ENCODE data around the gene LORICRIN. TPM values are rescaled to one million over a fixed set of nuclear protein-coding genes. Genes with fewer than 3 reads are reported as not detected.

LORICRIN gene
- total RNA-seq, 1 donor: not detected

DNA sequence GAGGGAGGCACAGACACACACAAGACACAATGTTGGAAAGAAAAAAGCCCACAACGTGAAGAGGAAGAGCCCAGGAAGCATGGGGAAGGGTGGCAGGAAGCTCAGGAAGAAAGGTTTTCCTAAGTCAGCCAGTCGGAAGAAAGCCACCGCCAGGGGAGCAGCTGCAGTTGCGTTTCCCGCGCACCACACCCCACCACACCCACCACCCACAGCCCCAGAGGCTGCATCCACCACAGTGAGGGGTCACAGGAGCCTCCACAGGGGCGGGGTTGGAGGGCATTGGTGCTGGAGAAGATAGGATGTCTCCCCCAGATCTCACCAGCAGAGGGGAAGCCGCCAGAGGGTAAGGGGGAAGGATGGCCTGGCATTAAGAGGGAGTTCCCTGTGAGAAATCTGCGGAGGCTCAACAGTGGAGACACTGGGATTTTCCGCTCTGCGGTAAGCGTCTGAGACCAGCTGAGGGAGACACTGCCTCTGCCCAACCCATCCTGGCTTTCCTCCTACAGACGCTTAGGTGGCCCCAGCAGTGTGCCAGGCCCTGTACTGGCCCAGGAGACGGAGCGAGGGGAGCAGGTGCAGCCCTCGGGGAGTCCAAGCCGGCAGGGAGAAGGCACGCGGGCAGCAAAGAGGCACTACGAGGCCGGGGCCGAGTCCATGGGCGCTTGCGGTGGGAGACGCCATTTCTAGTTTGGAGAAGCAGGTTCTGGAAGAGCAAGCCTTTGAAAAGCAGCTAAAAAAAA, 33.4 kb downstream of the LORICRIN start:
- TF ChIP-seq, protein P1, sequence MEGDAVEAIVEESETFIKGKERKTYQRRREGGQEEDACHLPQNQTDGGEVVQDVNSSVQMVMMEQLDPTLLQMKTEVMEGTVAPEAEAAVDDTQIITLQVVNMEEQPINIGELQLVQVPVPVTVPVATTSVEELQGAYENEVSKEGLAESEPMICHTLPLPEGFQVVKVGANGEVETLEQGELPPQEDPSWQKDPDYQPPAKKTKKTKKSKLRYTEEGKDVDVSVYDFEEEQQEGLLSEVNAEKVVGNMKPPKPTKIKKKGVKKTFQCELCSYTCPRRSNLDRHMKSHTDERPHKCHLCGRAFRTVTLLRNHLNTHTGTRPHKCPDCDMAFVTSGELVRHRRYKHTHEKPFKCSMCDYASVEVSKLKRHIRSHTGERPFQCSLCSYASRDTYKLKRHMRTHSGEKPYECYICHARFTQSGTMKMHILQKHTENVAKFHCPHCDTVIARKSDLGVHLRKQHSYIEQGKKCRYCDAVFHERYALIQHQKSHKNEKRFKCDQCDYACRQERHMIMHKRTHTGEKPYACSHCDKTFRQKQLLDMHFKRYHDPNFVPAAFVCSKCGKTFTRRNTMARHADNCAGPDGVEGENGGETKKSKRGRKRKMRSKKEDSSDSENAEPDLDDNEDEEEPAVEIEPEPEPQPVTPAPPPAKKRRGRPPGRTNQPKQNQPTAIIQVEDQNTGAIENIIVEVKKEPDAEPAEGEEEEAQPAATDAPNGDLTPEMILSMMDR (IDR thresholded peaks at IDR 0.05; ENCODE audit: insufficient read depth, low read length): no peak
- DNase-seq (ENCODE audit: low read depth): no peak

DNA sequence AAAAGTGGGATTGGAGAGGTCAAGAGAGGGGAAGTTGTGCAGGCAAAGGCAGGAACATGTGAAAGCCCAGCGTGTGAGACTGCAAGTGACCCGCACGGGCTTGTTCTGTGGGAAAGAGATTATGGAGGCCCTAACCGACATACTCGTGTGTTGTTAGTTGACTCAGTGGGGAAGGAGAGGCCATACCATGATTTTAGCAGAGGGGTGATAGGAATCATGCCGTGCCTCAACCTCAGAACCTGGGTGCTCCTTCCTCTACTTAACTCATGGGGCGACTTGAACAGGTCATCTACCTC, 33.9 kb downstream of the LORICRIN start:
- DNase-seq (ENCODE audit: low read depth): no peak
- TF ChIP-seq, protein P1 (IDR thresholded peaks at IDR 0.05; ENCODE audit: insufficient read depth, low read length): no peak
- H3K4me3 ChIP-seq (ENCODE audit: low read depth, low read length): no peak overlapping the region

More for the DNA sequence above, 33.4 kb downstream of the LORICRIN start:
- no peak overlapping the region for H3K4me3 ChIP-seq (ENCODE audit: low read depth, low read length)

DNA sequence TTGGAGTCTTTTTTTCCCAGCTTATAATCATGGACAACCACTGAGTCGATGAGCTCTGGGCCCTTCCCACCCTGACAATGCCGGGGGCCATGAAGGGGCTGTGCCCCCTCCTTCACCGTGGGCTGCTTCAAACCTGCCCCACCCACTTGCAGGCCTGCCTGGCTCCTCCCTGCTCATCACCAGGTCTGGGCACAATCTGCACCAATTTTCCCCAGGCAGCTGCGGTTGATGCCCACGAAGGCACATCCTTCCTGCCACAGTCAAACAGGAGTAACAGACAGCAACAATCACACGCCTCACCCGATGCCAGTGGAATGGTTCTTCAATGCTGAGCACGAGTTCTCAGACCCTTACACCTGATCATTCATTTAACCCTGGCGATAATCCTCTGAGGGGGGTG, 34.4 kb downstream of the LORICRIN start:
- TF ChIP-seq, protein P1 (IDR thresholded peaks at IDR 0.05; ENCODE audit: insufficient read depth, low read length): no peak
- H3K4me3 ChIP-seq (ENCODE audit: low read depth, low read length): no peak overlapping the region
- no peak for DNase-seq (ENCODE audit: low read depth)

- no peak overlapping the region for H3K4me3 ChIP-seq (ENCODE audit: low read depth, low read length)
- TF ChIP-seq, protein P1 (IDR thresholded peaks at IDR 0.05; ENCODE audit: insufficient read depth, low read length): no peak
- no peak for DNase-seq (ENCODE audit: low read depth)
Observed at GRCh38 chr1:153302308-153302707, 42.8 kb downstream of the LORICRIN start.

DNA sequence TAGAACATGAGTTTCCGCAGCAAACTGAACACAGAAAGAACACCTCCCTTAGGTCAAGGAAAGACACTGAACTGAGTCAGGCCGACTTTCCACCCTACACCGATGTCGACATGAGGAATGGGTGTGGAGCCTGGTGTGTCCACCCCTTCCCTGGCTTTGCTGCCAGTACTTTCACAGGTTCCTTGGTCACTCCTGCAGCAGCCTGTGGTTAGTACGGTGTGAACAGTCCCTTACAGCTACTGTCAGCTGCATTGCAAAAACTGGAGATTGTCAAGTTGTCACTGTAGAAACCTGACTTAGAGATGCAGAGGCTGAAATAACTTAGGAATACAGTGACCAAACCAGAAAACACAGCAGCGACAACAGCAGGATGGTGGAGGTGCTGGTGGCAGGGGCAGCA, 46.2 kb downstream of the LORICRIN start:
- DNase-seq (ENCODE audit: low read depth): no peak
- TF ChIP-seq, protein P1 (IDR thresholded peaks at IDR 0.05; ENCODE audit: insufficient read depth, low read length): no peak
- H3K4me3 ChIP-seq (ENCODE audit: low read depth, low read length): no peak overlapping the region

DNA sequence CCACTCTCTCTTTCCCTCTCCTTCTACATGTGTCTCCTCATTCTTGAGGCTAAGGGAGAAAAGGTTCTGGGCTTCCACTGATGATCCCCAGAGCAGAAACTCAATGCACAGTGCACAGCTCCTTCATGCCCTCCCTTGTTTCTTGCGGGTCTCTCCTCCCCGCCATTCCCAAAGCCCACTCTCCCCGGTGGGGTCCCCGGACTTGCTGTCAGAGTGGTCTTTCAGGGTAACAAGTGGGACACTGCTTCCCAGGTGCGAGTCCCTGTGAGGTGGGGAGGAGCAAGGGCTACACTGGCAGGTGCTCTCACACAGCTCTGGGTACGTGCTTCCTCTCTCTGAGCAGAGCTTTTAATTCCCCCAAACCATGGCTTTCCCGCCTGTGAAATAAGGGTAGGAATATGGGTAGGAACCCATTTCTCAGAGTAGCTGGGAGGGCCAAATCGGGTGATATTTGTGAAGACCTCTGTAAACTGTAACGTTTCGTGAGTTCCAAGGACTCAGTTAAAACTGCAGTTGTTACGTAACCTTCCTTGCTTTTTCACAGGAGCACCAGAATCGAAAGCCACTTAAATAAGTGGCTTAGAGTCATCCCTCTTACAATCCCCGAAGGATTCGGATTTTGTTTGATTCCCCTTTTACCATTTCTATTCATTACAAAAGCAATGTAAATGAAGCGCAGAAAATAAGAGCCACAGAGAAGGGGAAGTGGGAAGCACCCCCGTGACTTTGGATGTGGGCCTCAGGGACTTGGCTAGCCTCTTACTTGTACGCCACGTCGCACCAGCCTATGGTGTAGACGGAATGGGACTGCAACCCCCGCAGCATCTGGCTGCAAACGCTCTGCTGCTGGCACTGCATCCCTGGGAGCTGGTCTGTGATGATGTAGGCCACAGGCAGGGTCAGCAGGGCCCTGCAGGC, 47.1 kb downstream of the LORICRIN start:
- TF ChIP-seq, protein P1 (IDR thresholded peaks at IDR 0.05; ENCODE audit: insufficient read depth, low read length): no peak
- H3K4me3 ChIP-seq (ENCODE audit: low read depth, low read length): no peak overlapping the region
- DNase-seq (ENCODE audit: low read depth): no peak
